Esophagus squamous epithelium (tissue), 4 donors: ENCODE measurements around the gene AK2.

ENCODE experiments used
- CTCF ChIP-seq, 6 experiments: fragments of 450-650 bp in 4 of 6; fragments of 200-600 bp in 2 of 6; sonication (generic) in 2 of 6; IDR thresholded peaks; one replicate each; pipeline ENCODE4 v1.5.1; 2016 to 2019; ENCODE audit warnings: antibody characterized with exemption in 6 of 6, mild to moderate bottlenecking in 4 of 6, moderate library complexity in 4 of 6
- POLR2A ChIP-seq, 4 donors: fragments of 450-650 bp; IDR thresholded peaks; one replicate each; pipeline ENCODE4 v1.6.1; 2017; ENCODE audit warnings: antibody characterized with exemption in 4 of 4, mild to moderate bottlenecking in 4 of 4, moderate library complexity in 3 of 4

DNA sequence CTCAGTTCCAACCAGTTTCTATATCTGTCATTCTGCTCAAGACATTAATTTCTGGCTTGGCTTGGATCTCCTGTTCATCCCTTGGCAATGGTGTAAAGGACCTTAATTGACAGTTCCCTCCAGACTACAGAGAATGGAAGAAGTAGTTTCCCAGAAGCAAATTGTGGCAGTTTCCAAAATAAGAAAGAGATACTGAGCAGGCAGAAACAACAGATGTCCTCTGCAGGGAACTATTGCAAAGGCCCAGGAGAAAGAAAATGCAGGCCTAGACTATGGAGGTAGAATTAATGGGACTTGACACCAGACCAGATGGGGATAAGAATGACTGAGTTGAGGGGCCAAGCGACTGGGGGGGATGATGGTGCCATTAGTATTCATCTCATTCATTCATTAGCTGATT lies 6.1 kb upstream of the AK2 start:
- TF ChIP-seq CTCF (IDR thresholded peaks at IDR 0.05) (no peak), POLR2A (IDR thresholded peaks at IDR 0.05) (no peak)
